HepG2 (cell line): Measurements from ENCODE around the gene CERS6. TPM values are rescaled to one million over a fixed set of nuclear protein-coding genes. Genes with fewer than 3 reads are reported as not detected.

Experiments used
- ATAC-seq: fragments of 200-7000 bp; cut with Tn5 transposase; 3 replicates; pipeline ENCODE4 v1.9.1; 2020; ENCODE audit warnings: mild to moderate bottlenecking, moderate library complexity
- BruUV-seq: library from RNA; stranded (reverse); fragments of 400-500 nt; replicated peaks from 2 replicates; lab custom pipeline; 2021; lab: Mats Ljungman, UMichigan
- CTCF ChIA-PET: fragments of 300-600 bp; formaldehyde crosslinking; extraction: SDS; loops from one replicate; lab custom pipeline; 2021; ENCODE audit warnings: low total read pairs, inconsistent platforms, low intra/inter-chr PET ratio; lab: Yijun Ruan, JAX
- POLR2A ChIA-PET: fragments of 350-600 bp; sonication (Branson Sonifier 250); formaldehyde crosslinking; loops from one replicate; lab custom pipeline; 2020; ENCODE audit warnings: antibody characterized with exemption, inconsistent platforms; lab: Yijun Ruan, JAX
- DNase-seq: peaks from one replicate; pipeline ENCODE4 v3.0.0-alpha.2; 2015; ENCODE audit warnings: low spot score
- FAIRE-seq: peaks from 3 replicates; lab custom pipeline; 2011; peaks lifted over from hg19 to GRCh38; lab: Jason Lieb, UNC
- H2AFZ ChIP-seq: one replicate; pipeline ENCODE4 v1.6.1; 2011; ENCODE audit warnings: low read length, inconsistent platforms
- H3K27ac ChIP-seq: fragments of 300-600 bp; 3 replicates; pipeline ENCODE4 v1.8.0; 2011; ENCODE audit warnings: mixed run types, mild to moderate bottlenecking, mixed read lengths, low read length, inconsistent platforms; ENCODE audit not compliant: insufficient read depth; ENCODE audit errors: extremely low read length
- H3K27me3 ChIP-seq, 2 experiments: fragments of 200-600 bp in 1 of 2; 2 replicates in 1 of 2; 3 replicates in 1 of 2; pipeline versions ENCODE4 v1.6.0 to v1.8.0; 2011; ENCODE audit warnings: low read length in 2 of 2, mild to moderate bottlenecking in 2 of 2, moderate library complexity in 2 of 2, inconsistent platforms in 1 of 2; ENCODE audit not compliant: insufficient read depth in 2 of 2, control insufficient read depth in 1 of 2
- H3K36me3 ChIP-seq, 2 experiments: fragments of 200-600 bp in 1 of 2; replicated peaks in 1 of 2; 2 replicates in 1 of 2; 3 replicates in 1 of 2; pipeline versions ENCODE4 v1.5.1 to v1.8.0; 2011; ENCODE audit warnings: low read length in 2 of 2, inconsistent platforms in 1 of 2; ENCODE audit not compliant: insufficient read depth in 2 of 2, control insufficient read depth in 1 of 2
- H3K4me1 ChIP-seq: 2 replicates; pipeline ENCODE4 v1.5.1; 2012; ENCODE audit warnings: low read length, inconsistent platforms; ENCODE audit not compliant: insufficient read depth
- H3K4me2 ChIP-seq: 2 replicates; pipeline ENCODE4 v1.6.0; 2011; ENCODE audit warnings: low read depth, low read length, inconsistent platforms
- H3K4me3 ChIP-seq, 3 experiments: fragments of 200-600 bp in 1 of 3; sonication (generic), shearing (Covaris generic) in 1 of 3; replicated peaks in 1 of 3; 2 replicates each; pipeline ENCODE4 v1.5.1; 2011 to 2016; ENCODE audit warnings: low read length in 3 of 3, inconsistent platforms in 2 of 3, low read depth in 2 of 3, mild to moderate bottlenecking in 2 of 3, control low read depth in 1 of 3, mixed read lengths in 1 of 3; ENCODE audit not compliant: insufficient read depth in 1 of 3
- H3K79me2 ChIP-seq: one replicate; pipeline ENCODE4 v1.6.1; 2011; ENCODE audit warnings: low read length, inconsistent platforms; ENCODE audit not compliant: insufficient read depth
- H3K9ac ChIP-seq: 2 replicates; pipeline ENCODE4 v1.6.0; 2011; ENCODE audit warnings: mild to moderate bottlenecking, low read depth, low read length, inconsistent platforms; ENCODE audit not compliant: insufficient read depth
- H3K9me3 ChIP-seq: 2 replicates; pipeline ENCODE4 v1.5.1; 2012; ENCODE audit warnings: mild to moderate bottlenecking, low read length
- H4K20me1 ChIP-seq: 2 replicates; pipeline ENCODE4 v1.6.0; 2011; ENCODE audit warnings: inconsistent platforms, mild to moderate bottlenecking, low read length, moderate library complexity; ENCODE audit not compliant: insufficient read depth
- ELF4 ChIP-seq: sonication (generic); formaldehyde crosslinking; IDR thresholded peaks from 2 replicates; pipeline ENCODE4 v1.5.0; 2020; ENCODE audit warnings: missing genetic modification reagents, mild to moderate bottlenecking, moderate library complexity, borderline replicate concordance
- FOXC1 ChIP-seq: sonication (generic); formaldehyde crosslinking; IDR thresholded peaks from 2 replicates; pipeline ENCODE4 v1.8.0; 2022; ENCODE audit warnings: mild to moderate bottlenecking, missing genetic modification reagents, borderline replicate concordance
- KMT2B ChIP-seq: IDR thresholded peaks from 2 replicates; pipeline ENCODE4 v1.6.1; 2016; ENCODE audit warnings: missing genetic modification reagents, missing compliant biosample characterization
- LRRFIP1 ChIP-seq: sonication (generic); formaldehyde crosslinking; conservative IDR thresholded peaks from 2 replicates; pipeline ENCODE4 v1.4.0; 2020; ENCODE audit warnings: missing genetic modification reagents
- PTBP1 ChIP-seq: fragments of 200-400 bp; formaldehyde crosslinking; IDR thresholded peaks from 2 replicates; pipeline ENCODE4 v1.6.1; 2018; ENCODE audit warnings: low read length, low read depth; ENCODE audit not compliant: poor library complexity, severe bottlenecking
- REPIN1 ChIP-seq: sonication (generic); formaldehyde crosslinking; IDR thresholded peaks from 2 replicates; pipeline ENCODE4 v1.8.0; 2022; ENCODE audit warnings: missing genetic modification reagents, low read depth, mild to moderate bottlenecking, borderline replicate concordance
- RXRA ChIP-seq: sonication (generic); formaldehyde crosslinking; IDR thresholded peaks from 2 replicates; pipeline ENCODE4 v1.5.1; 2020; ENCODE audit warnings: missing genetic modification reagents
- ZNF142 ChIP-seq: sonication (generic); formaldehyde crosslinking; IDR thresholded peaks from 2 replicates; pipeline ENCODE4 v1.4.0; 2020; ENCODE audit warnings: missing genetic modification reagents
- ZNF207 ChIP-seq: fragments of 450-650 bp; IDR thresholded peaks from 2 replicates; pipeline ENCODE4 v1.6.1; 2016; ENCODE audit warnings: antibody characterized with exemption, borderline replicate concordance
- ZNF230 ChIP-seq: sonication (generic); formaldehyde crosslinking; IDR thresholded peaks from 2 replicates; pipeline ENCODE4 v1.4.0; 2020; ENCODE audit warnings: mild to moderate bottlenecking, missing genetic modification reagents
- ZNF24 ChIP-seq: fragments of 450-650 bp; IDR thresholded peaks from 2 replicates; pipeline ENCODE4 v1.6.1; 2017; ENCODE audit warnings: antibody characterized with exemption, mild to moderate bottlenecking
- in situ Hi-C: cut with HindIII; loops from 2 replicates; pipeline ENCODE4 v1.10.0; 2017; ENCODE audit warnings: low pct_unique_long_range_greater_than_20kb; ENCODE audit not compliant: extremely low pct_ligation_motif_present
- intact Hi-C: fragments of 100-400 bp; cut with micrococcal nuclease; formaldehyde crosslinking; loops from one replicate; pipeline ENCODE4 v1.10.0; 2022; ENCODE audit not compliant: unreplicated experiment
- polyA plus RNA-seq, 8 experiments: library from polyadenylated mRNA; depleted of rRNA in 3 of 8; stranded (reverse) in 7 of 8; unstranded in 1 of 8; fragments of >200 nt; fragmentation: Illumina TruSeq in 4 of 8; extraction: Trizol in 4 of 8; gene quantifications; 2 replicates each; pipeline versions ENCODE4 v1.2.1 to v1.2.3, GENCODE V29; 2011 to 2016; ENCODE audit warnings: low read depth in 4 of 8, missing spikeins in 1 of 8, mixed read lengths in 1 of 8; ENCODE audit not compliant: insufficient read depth in 1 of 8
- total RNA-seq, 5 experiments: library from RNA; depleted of rRNA; stranded (reverse); fragments of >200 nt; fragmentation: Illumina TruSeq; extraction: Trizol; gene quantifications; 2 replicates each; pipeline ENCODE4 v1.2.3, GENCODE V29; 2016; ENCODE audit warnings: low read depth in 1 of 5
- TF ChIP-seq, protein P1 (sequence below): sonication (generic); formaldehyde crosslinking; IDR thresholded peaks from 2 replicates; pipeline ENCODE4 v1.5.1; 2020; ENCODE audit warnings: missing genetic modification reagents, mild to moderate bottlenecking, borderline replicate concordance
- TF ChIP-seq, protein P2 (sequence below): sonication (generic); formaldehyde crosslinking; IDR thresholded peaks from 2 replicates; pipeline ENCODE4 v1.4.0; 2020; ENCODE audit warnings: missing genetic modification reagents
- TF ChIP-seq, protein P3 (sequence below): sonication (generic); formaldehyde crosslinking; IDR thresholded peaks from 2 replicates; pipeline ENCODE4 v1.4.0; 2020; ENCODE audit warnings: missing genetic modification reagents

CERS6 gene
- total and polyA plus RNA-seq, 2 of the 13 experiments (the other 11 are each of a cell fraction or from before 2014, with no cell fraction given), result 10.1 to 20.3 TPM

GRCh38 chr2:168584911-168585310 is 128.8 kb downstream of the CERS6 start:
- H3K79me2 ChIP-seq, result no peaks in the 10 kb centered on the region
- no peak overlapping the region for H3K4me3 ChIP-seq
- no peak for TF ChIP-seq ZNF207
- TF ChIP-seq, protein P1, sequence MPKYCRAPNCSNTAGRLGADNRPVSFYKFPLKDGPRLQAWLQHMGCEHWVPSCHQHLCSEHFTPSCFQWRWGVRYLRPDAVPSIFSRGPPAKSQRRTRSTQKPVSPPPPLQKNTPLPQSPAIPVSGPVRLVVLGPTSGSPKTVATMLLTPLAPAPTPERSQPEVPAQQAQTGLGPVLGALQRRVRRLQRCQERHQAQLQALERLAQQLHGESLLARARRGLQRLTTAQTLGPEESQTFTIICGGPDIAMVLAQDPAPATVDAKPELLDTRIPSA (CRISPR knock-in tag), result no peak
- no peak for TF ChIP-seq ZNF24
- TF ChIP-seq LRRFIP1 (CRISPR knock-in tag), result no peak
- TF ChIP-seq, protein P2, sequence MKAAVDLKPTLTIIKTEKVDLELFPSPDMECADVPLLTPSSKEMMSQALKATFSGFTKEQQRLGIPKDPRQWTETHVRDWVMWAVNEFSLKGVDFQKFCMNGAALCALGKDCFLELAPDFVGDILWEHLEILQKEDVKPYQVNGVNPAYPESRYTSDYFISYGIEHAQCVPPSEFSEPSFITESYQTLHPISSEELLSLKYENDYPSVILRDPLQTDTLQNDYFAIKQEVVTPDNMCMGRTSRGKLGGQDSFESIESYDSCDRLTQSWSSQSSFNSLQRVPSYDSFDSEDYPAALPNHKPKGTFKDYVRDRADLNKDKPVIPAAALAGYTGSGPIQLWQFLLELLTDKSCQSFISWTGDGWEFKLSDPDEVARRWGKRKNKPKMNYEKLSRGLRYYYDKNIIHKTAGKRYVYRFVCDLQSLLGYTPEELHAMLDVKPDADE (CRISPR knock-in tag), result no peak
- no peak for TF ChIP-seq ZNF230 (CRISPR knock-in tag)
- TF ChIP-seq FOXC1 (CRISPR knock-in tag), result no peak
- TF ChIP-seq RXRA (CRISPR knock-in tag), result no peak
- TF ChIP-seq REPIN1 (CRISPR knock-in tag), result no peak
- TF ChIP-seq ZNF142 (CRISPR knock-in tag), result no peak
- TF ChIP-seq, protein P3, sequence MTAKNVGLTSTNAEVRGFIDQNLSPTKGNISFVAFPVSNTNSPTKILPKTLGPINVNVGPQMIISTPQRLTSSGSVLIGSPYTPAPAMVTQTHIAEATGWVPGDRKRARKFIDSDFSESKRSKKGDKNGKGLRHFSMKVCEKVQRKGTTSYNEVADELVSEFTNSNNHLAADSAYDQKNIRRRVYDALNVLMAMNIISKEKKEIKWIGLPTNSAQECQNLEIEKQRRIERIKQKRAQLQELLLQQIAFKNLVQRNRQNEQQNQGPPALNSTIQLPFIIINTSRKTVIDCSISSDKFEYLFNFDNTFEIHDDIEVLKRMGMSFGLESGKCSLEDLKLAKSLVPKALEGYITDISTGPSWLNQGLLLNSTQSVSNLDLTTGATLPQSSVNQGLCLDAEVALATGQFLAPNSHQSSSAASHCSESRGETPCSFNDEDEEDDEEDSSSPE (CRISPR knock-in tag), result no peak
- no peak for TF ChIP-seq KMT2B (CRISPR knock-in tag)
- no peak for TF ChIP-seq PTBP1
- TF ChIP-seq ELF4 (CRISPR knock-in tag), result no peak
- ATAC-seq (no peak), FAIRE-seq (no peak), DNase-seq (no peak)
- H4K20me1 ChIP-seq, result no peaks in the 10 kb centered on the region
- BruUV-seq, result no TSS peak
- H2AFZ ChIP-seq, result no peak overlapping the region
- ChIA-PET POLR2A (no interaction called here), CTCF (no interaction called here)
- H3K4me2 ChIP-seq, result no peak overlapping the region
- no peaks in the 10 kb centered on the region for H3K27me3 ChIP-seq
- in situ Hi-C loops (no loop called here), intact Hi-C loops (no loop called here)
- no peak overlapping the region for H3K27ac ChIP-seq
- H3K9ac ChIP-seq, result no peak overlapping the region
- no peaks in the 10 kb centered on the region; a peak in 2 of 5 replicates for H3K36me3 ChIP-seq
- no peaks in the 10 kb centered on the region for H3K9me3 ChIP-seq
- no peaks in the 10 kb centered on the region for H3K4me1 ChIP-seq
